ENCODE results near the gene LRPPRC. TPM values are rescaled to one million over a fixed set of nuclear protein-coding genes. Genes with fewer than 3 reads are reported as not detected.
"Not testable (repeated sequence)": the region's sequence is repeated elsewhere in the genome, so short reads cannot be mapped to it uniquely, and the experiment has no call there.

LRPPRC gene
- total RNA-seq, 2 donors from 2014 or later, result 39.2 to 75.6 TPM

DNA sequence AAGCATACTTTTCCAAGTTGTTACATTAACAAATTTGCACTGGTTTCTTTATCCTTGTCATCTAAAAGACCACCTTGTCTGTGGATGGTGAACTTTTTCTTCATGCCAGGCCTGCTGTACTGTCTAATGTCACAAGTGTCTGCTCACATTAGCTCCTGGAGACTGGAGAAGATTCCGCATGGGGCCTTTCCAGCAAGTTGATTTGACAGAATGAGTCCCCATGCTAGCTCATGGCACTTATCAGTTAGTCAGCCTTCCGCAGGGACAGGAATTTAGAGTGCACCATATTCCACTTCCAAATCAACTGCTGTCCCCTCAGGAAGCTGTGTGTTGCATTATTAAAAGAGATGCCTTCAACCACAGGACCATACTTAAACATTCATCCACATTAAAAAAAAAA lies 41.4 kb upstream of the LRPPRC start:
- Histone ChIP-seq H3K27ac (no peak overlapping the region), H3K9me3 (no peaks in the 10 kb centered on the region), H3K36me3 (no peaks in the 10 kb centered on the region), H3K4me3 (no peak overlapping the region), H3K27me3 (no peaks in the 10 kb centered on the region), H3K4me1 (no peaks in the 10 kb centered on the region)
- DNase-seq (ENCODE audit: low spot score), result no peak
- TF ChIP-seq, protein P1, sequence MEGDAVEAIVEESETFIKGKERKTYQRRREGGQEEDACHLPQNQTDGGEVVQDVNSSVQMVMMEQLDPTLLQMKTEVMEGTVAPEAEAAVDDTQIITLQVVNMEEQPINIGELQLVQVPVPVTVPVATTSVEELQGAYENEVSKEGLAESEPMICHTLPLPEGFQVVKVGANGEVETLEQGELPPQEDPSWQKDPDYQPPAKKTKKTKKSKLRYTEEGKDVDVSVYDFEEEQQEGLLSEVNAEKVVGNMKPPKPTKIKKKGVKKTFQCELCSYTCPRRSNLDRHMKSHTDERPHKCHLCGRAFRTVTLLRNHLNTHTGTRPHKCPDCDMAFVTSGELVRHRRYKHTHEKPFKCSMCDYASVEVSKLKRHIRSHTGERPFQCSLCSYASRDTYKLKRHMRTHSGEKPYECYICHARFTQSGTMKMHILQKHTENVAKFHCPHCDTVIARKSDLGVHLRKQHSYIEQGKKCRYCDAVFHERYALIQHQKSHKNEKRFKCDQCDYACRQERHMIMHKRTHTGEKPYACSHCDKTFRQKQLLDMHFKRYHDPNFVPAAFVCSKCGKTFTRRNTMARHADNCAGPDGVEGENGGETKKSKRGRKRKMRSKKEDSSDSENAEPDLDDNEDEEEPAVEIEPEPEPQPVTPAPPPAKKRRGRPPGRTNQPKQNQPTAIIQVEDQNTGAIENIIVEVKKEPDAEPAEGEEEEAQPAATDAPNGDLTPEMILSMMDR (IDR thresholded peaks at IDR 0.05), result no peak

- TF ChIP-seq, protein P1 (IDR thresholded peaks at IDR 0.05), result no peak
- no peaks in the 10 kb centered on the region for H3K36me3 ChIP-seq
- no peak overlapping the region for H3K4me3 ChIP-seq
- no peak for DNase-seq (ENCODE audit: low spot score)
- H3K4me1 ChIP-seq, result no peaks in the 10 kb centered on the region
- no peaks in the 10 kb centered on the region for H3K27me3 ChIP-seq
- H3K27ac ChIP-seq, result no peak overlapping the region
- no peaks in the 10 kb centered on the region for H3K9me3 ChIP-seq
Measured at GRCh38 chr2:44033947-44034346, 38.2 kb upstream of the LRPPRC start.

DNA sequence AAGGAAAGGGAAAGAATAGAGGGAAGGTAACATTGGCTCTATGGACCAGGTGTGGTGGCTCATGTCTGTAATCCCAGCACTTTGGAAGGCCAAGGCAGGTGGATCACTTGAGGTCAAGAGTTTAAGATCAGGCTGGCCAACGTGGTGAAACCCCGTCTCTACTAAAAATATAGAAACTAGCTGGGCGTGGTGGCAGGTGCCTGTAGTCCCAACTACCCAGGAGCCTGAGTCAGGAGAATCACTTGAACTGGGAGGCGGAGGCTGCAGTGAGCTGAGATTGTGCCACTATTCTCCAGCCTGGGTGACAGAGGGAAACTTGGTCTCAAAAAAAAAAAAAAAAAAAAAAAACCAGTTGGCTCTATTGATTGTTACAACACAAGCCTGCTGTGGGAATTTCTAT lies 31.3 kb upstream of the LRPPRC start:
- not testable (repeated sequence) for H3K27me3 ChIP-seq; DNase-seq (ENCODE audit: low spot score); H3K4me3 ChIP-seq; H3K27ac ChIP-seq; H3K9me3 ChIP-seq; H3K36me3 ChIP-seq; H3K4me1 ChIP-seq

DNA sequence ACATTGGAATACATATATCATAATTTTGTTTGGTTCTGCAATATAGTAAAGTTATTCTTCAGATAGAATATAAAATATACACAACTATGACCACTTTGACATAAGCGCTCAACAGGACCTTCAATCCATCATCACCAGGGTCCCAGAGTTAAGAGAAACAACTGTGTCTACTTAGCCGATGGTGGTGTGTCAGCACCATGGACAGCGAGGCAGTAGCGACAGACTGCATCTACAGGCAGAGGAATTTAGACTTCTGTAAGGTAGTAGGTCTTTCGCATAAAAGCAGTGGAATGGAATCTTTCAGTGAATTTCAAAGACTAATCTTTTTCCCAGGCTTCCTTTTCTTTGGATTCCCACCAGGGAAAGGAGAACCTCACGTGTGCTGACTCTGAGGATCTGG lies 20.5 kb upstream of the LRPPRC start:
- Histone ChIP-seq H3K9me3 (no peaks in the 10 kb centered on the region), H3K4me1 (no peaks in the 10 kb centered on the region), H3K4me3 (no peak overlapping the region), H3K27me3 (no peaks in the 10 kb centered on the region), H3K27ac (no peak overlapping the region), H3K36me3 (no peaks in the 10 kb centered on the region)
- TF ChIP-seq, protein P1 (IDR thresholded peaks at IDR 0.05), result no peak
- DNase-seq (ENCODE audit: low spot score), result no peak

GRCh38 chr2:44015239-44015638 lies 19.4 kb upstream of the LRPPRC start:
- Histone ChIP-seq H3K4me1 (no peaks in the 10 kb centered on the region), H3K27me3 (no peaks in the 10 kb centered on the region), H3K36me3 (no peaks in the 10 kb centered on the region), H3K4me3 (no peak overlapping the region), H3K9me3 (no peaks in the 10 kb centered on the region), H3K27ac (no peak overlapping the region)
- no peak for DNase-seq (ENCODE audit: low spot score)
- TF ChIP-seq, protein P1 (IDR thresholded peaks at IDR 0.05), result no peak

- not testable (repeated sequence) for DNase-seq (ENCODE audit: low spot score); H3K4me3 ChIP-seq; H3K27me3 ChIP-seq; H3K9me3 ChIP-seq; H3K4me1 ChIP-seq; H3K36me3 ChIP-seq; H3K27ac ChIP-seq
Measured at GRCh38 chr2:44013205-44013604, 17.4 kb upstream of the LRPPRC start.

DNA sequence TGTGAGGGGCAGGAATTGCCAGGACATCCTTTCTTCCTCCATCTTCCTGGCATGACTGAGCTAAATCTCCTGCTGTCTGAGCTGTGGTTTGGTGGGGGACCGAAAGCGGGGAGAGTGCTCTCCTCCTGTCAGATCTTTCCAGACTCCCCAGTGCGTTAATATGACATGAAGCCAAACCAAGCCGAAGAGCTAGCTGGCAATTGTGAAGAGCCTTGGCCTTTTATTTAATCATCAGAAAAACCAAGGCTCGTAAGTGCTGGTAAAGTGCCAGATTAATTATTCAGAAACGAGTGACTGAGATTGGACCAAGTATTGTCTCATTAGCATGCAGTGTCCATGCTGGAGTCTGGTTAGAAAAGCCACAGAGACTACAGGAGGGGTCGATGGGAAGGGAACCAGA lies 14.5 kb upstream of the LRPPRC start:
- H3K4me1 ChIP-seq, result no peaks in the 10 kb centered on the region
- TF ChIP-seq, protein P1 (IDR thresholded peaks at IDR 0.05), result no peak
- H3K36me3 ChIP-seq, result no peaks in the 10 kb centered on the region
- H3K27ac ChIP-seq, result no peak overlapping the region
- H3K9me3 ChIP-seq, result no peaks in the 10 kb centered on the region
- no peaks in the 10 kb centered on the region for H3K27me3 ChIP-seq
- H3K4me3 ChIP-seq, result no peak overlapping the region
- no peak for DNase-seq (ENCODE audit: low spot score)
